H7 (cell line): Measurements from ENCODE around the gene SOX5. TPM values are rescaled to one million over a fixed set of nuclear protein-coding genes. Genes with fewer than 3 reads are reported as not detected.
"Not testable (repeated sequence)": the region's sequence is repeated elsewhere in the genome, so short reads cannot be mapped to it uniquely, and the experiment has no call there.

Experiments
- DNase-seq: peaks from one replicate; pipeline ENCODE4 v3.0.0; 2012
- H3K27me3 ChIP-seq: 2 replicates; pipeline ENCODE4 v1.6.0; 2011; ENCODE audit warnings: mild to moderate bottlenecking, low read length; ENCODE audit not compliant: control insufficient read depth, insufficient read depth
- H3K36me3 ChIP-seq: replicated peaks from 2 replicates; pipeline ENCODE4 v1.5.1; 2011; ENCODE audit warnings: low read length; ENCODE audit not compliant: control insufficient read depth, insufficient read depth
- H3K4me3 ChIP-seq: 2 replicates; pipeline ENCODE4 v1.5.1; 2011; ENCODE audit warnings: low read depth, mild to moderate bottlenecking, control low read depth, low read length, moderate library complexity; ENCODE audit not compliant: insufficient read depth
- total RNA-seq: library from RNA; depleted of rRNA; stranded (reverse); fragments of >200 nt; shearing (Covaris generic); gene quantifications from 2 replicates; pipeline ENCODE4 v1.2.3, GENCODE V29; 2014

The SOX5 gene
- total RNA-seq, 1 experiment from 2014 or later, result 3.3 TPM

DNA sequence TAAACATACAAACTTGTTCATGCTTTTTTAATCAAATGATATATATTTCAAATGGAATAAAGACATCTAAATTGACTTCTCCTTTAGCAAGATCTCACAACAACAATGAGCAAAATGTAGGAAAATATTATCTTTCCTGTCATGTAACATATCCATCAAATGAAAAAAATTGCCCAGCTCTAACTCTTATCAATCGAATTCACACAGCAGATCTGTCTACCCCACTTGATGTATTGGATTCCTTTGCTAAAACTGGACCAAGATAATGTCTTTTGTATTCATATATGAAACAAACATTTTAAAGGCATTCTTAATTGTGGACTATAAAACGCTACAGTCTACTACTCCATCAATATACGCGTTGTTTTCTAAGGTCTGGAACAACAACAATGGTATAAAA lies 218.0 kb downstream of the SOX5 start:
- Histone ChIP-seq H3K27me3 (no peaks in the 10 kb centered on the region), H3K36me3 (no peaks in the 10 kb centered on the region), H3K4me3 (no peak overlapping the region)
- no peak for DNase-seq

DNA sequence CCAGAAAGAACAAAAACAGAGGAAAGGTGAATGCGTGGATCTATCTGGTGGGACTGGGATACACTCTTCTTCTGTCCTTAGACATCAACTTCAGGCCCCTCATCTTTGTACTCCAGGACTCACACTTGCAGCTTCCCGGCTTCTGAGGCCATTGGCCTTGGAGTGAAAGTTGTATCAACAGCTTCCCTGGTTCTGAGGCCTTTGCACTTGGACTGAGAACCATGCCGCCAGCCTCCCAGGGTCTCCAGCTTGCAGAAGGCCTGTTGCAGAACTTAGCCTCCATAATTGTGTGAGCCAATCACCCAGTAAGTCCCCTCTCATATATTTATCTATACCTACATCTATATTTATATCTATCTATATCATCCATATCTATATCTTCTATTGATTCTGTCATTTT lies 218.4 kb downstream of the SOX5 start:
- H3K36me3 ChIP-seq, result no peaks in the 10 kb centered on the region
- H3K4me3 ChIP-seq, result no peak overlapping the region
- no peak for DNase-seq
- H3K27me3 ChIP-seq, result no peaks in the 10 kb centered on the region

- no peak for DNase-seq
- no peaks in the 10 kb centered on the region for H3K36me3 ChIP-seq
- no peak overlapping the region for H3K4me3 ChIP-seq
- H3K27me3 ChIP-seq, result no peaks in the 10 kb centered on the region
Measured at GRCh38 chr12:23729359-23729758, 220.1 kb downstream of the SOX5 start.

- Histone ChIP-seq H3K36me3 (no peaks in the 10 kb centered on the region), H3K4me3 (no peak overlapping the region), H3K27me3 (no peaks in the 10 kb centered on the region)
- DNase-seq, result no peak
Measured at GRCh38 chr12:23726646-23727045, 222.8 kb downstream of the SOX5 start.

DNA sequence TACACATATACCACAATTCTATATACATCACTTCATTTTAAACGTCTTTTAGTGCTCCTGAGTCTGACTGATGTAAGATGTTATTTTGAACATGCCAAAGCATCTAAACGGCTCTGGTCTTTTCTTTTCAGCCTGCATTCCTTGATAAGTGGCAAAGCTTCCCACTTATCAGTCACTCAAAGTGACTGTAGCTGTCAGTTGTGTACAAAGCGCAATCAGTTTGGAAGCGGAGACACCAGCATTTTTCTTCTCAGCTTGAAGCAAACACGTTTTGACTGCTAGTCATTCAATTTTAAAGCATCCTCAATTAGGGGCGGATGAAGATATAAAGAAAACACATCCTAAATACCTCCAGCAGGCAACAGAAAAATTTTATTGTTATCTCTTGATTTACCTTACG lies 226.8 kb downstream of the SOX5 start:
- Histone ChIP-seq H3K4me3 (no peak overlapping the region), H3K27me3 (no peaks in the 10 kb centered on the region), H3K36me3 (no peaks in the 10 kb centered on the region)
- no peak for DNase-seq

DNA sequence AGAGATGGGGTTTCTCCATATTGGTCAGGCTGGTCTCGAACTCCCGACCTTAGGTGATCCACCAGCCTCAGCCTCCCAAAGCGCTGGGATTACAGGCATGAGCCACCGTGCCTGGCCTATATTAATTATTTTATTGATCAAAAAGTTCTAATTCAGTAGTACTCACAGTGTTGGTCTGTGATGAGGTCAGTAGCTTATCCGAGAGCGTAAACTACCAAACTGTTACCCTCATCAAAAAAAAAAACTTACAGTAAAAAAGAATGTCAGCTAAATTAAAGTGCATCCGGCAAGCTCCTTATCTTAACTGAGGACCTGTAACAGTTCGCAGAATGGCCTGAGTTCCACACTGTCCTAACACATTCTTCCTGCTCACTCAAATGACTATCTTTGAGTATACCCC lies 228.2 kb downstream of the SOX5 start:
- Histone ChIP-seq H3K27me3 (no peaks in the 10 kb centered on the region), H3K4me3 (no peak overlapping the region), H3K36me3 (no peaks in the 10 kb centered on the region)
- no peak for DNase-seq

- no peak for DNase-seq
- Histone ChIP-seq H3K27me3 (no peaks in the 10 kb centered on the region), H3K36me3 (no peaks in the 10 kb centered on the region), H3K4me3 (no peak overlapping the region)
Measured at GRCh38 chr12:23719493-23719892, 230.0 kb downstream of the SOX5 start.

- not testable (repeated sequence) for H3K27me3 ChIP-seq, DNase-seq, H3K4me3 ChIP-seq, H3K36me3 ChIP-seq
Measured at GRCh38 chr12:23710361-23710760, 239.1 kb downstream of the SOX5 start.

DNA sequence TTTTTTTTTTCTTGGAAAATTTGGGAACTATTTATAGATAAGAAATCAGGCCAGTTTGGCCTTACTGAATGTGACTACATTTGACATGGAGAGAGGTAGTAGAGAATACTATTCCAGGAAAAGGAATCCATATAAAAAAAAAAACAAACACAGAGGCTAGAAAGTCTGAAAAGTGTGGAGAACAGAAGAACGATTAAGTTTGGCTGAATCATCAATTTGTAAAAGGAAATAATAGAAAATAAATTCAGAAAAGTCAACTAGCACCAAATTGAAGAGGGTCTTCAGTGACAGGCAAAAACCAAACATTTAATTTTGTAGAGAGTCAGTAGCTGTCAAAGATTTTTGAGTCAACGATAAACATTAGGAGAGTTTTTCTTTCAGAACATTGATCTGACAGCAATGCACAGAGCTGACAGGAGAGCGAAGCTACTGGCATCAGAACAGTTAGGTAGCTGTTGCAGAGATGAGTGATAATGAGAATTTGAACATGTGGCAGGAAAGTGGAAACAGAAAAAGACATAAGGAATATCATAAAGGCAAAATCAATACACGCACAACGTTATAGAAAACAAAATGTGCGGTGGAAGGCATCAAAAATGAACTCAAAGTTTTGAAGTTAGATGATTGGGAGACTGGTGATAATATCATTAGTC lies 241.2 kb downstream of the SOX5 start:
- no peak overlapping the region for H3K4me3 ChIP-seq
- no peaks in the 10 kb centered on the region for H3K36me3 ChIP-seq
- no peak for DNase-seq
- H3K27me3 ChIP-seq, result no peaks in the 10 kb centered on the region

- H3K27me3 ChIP-seq, result no peaks in the 10 kb centered on the region
- DNase-seq, result no peak
Measured at GRCh38 chr12:23707270-23707669, 242.2 kb downstream of the SOX5 start.

GRCh38 chr12:23704992-23705943 lies 244.2 kb downstream of the SOX5 start:
- Histone ChIP-seq H3K27me3 (no peaks in the 10 kb centered on the region), H3K4me3 (no peak overlapping the region), H3K36me3 (no peaks in the 10 kb centered on the region)
- peak; percentile 13 for DNase-seq

More at GRCh38 chr12:23707270-23707669, 242.2 kb downstream of the SOX5 start:
- H3K36me3 ChIP-seq, result no peaks in the 10 kb centered on the region
- no peak overlapping the region for H3K4me3 ChIP-seq

- no peak overlapping the region for H3K4me3 ChIP-seq
- H3K36me3 ChIP-seq, result no peaks in the 10 kb centered on the region
- no peak for DNase-seq
- no peaks in the 10 kb centered on the region for H3K27me3 ChIP-seq
Measured at GRCh38 chr12:23703051-23703450, 246.4 kb downstream of the SOX5 start.

DNA sequence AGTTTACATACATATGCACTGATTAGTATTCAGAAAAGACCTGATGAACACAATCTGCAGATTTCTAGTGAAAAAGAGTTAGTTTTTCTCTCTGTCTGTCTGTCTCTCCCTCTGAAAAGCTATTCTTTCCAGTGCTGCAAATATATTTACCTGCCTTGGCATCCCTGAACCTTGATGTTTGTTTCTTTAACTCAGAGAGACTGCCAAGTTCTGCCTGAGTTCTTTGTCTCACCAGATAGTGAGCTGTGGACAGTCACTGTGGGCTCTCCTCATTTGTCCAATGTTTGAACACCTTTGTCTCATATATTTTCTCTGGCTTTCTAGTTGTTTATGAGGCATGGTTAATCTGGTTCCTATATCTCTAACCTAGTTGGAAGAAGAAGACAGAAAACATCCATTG lies 250.4 kb downstream of the SOX5 start:
- no peak for DNase-seq
- Histone ChIP-seq H3K4me3 (no peak overlapping the region), H3K27me3 (no peaks in the 10 kb centered on the region), H3K36me3 (no peaks in the 10 kb centered on the region)

DNA sequence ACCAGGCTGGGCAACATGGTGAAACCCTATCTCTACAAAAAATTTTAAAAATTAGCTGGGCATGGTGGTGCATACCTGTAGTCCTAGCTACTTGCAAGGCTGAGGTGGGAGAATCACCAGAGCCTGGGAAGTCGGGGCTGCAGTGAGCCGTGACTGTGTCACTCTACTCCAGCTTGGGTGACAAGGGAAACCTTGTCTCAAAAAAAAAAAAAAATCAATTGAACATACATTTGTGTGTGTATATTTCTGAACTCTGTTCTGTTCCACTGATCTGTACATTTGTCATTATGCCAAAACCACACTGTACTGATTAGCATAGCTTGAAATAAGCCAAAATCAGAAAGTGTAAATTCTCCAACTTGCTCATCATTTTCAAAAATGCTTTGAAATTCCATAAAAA lies 254.6 kb downstream of the SOX5 start:
- Histone ChIP-seq H3K27me3 (no peaks in the 10 kb centered on the region), H3K4me3 (no peak overlapping the region), H3K36me3 (no peaks in the 10 kb centered on the region)
- no peak for DNase-seq

DNA sequence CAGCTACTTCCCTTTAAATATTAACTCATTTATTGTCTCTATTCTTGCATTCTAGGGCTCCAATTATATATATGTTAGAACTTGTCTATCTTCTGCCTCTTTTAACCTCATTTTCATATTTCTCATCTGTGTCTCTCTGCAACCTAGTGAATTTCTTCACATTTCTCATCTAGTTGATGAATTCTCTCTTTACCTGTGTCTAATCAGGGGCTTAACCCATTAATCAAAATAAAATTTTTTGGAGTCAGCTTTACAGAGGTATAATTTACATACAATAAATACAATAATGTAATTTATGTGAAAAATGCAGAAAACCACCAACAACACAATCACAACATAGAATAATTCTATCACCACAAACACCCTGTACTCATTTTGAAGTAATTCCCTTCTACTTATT lies 255.2 kb downstream of the SOX5 start:
- DNase-seq, result no peak
- no peak overlapping the region for H3K4me3 ChIP-seq

More for the DNA sequence above, 255.2 kb downstream of the SOX5 start:
- Histone ChIP-seq H3K27me3 (no peaks in the 10 kb centered on the region), H3K36me3 (no peaks in the 10 kb centered on the region)
